Smooth muscle cell (in vitro differentiated cells): Measurements from ENCODE around the gene RFWD3. TPM values are rescaled to one million over a fixed set of nuclear protein-coding genes. Genes with fewer than 3 reads are reported as not detected.

ENCODE experiments used
- DNase-seq: peaks from one replicate; lab custom pipeline; 2025; ENCODE audit not compliant: unreplicated experiment; lab: John Stamatoyannopoulos, UW
- H2AFZ ChIP-seq: fragments of 200-600 bp; sonication (generic); 2 replicates; pipeline ENCODE4 v1.6.0; 2016; ENCODE audit warnings: antibody characterized with exemption, low read depth, mild to moderate bottlenecking
- H3F3A ChIP-seq: fragments of 200-600 bp; sonication (generic); 2 replicates; pipeline ENCODE4 v1.6.0; 2017; ENCODE audit warnings: antibody characterized with exemption, low read depth
- H3K27ac ChIP-seq: fragments of 200-600 bp; sonication (generic); 2 replicates; pipeline ENCODE4 v1.5.1; 2016; ENCODE audit warnings: low read depth, mild to moderate bottlenecking
- H3K27me3 ChIP-seq: fragments of 200-600 bp; sonication (generic); 2 replicates; pipeline ENCODE4 v1.6.1; 2016; ENCODE audit warnings: low read depth, mild to moderate bottlenecking
- H3K36me3 ChIP-seq: fragments of 200-600 bp; sonication (generic); 2 replicates; pipeline ENCODE4 v1.5.1; 2016; ENCODE audit warnings: low read depth
- H3K4me1 ChIP-seq: fragments of 200-600 bp; sonication (generic); 2 replicates; pipeline ENCODE4 v1.5.1; 2016; ENCODE audit warnings: low read depth
- H3K4me2 ChIP-seq: fragments of 200-600 bp; sonication (generic); 2 replicates; pipeline ENCODE4 v1.6.0; 2016; ENCODE audit warnings: mild to moderate bottlenecking
- H3K4me3 ChIP-seq: fragments of 200-600 bp; sonication (generic); 2 replicates; pipeline ENCODE4 v1.5.1; 2016; ENCODE audit warnings: mild to moderate bottlenecking
- H3K79me2 ChIP-seq: fragments of 200-600 bp; sonication (generic); 2 replicates; pipeline ENCODE4 v1.6.0; 2016; ENCODE audit warnings: low read depth, mild to moderate bottlenecking
- H3K9ac ChIP-seq: fragments of 200-600 bp; sonication (generic); 2 replicates; pipeline ENCODE4 v1.6.0; 2016; ENCODE audit warnings: low read depth
- H3K9me3 ChIP-seq: fragments of 200-600 bp; sonication (generic); replicated peaks from 2 replicates; pipeline ENCODE4 v1.5.1; 2016; ENCODE audit warnings: low read depth
- H4K20me1 ChIP-seq: fragments of 200-600 bp; sonication (generic); 2 replicates; pipeline ENCODE4 v1.6.0; 2016; ENCODE audit warnings: low read depth
- CTCF ChIP-seq: fragments of 200-600 bp; sonication (generic); IDR thresholded peaks from 2 replicates; pipeline ENCODE4 v1.5.1; 2017; ENCODE audit warnings: borderline replicate concordance, mild to moderate bottlenecking, antibody characterized with exemption; ENCODE audit not compliant: insufficient read depth, poor library complexity, severe bottlenecking
- WGBS: methylation state at CpG from one replicate; pipeline ENCODE4 v1.1.7; 2016; ENCODE audit warnings: low lambda C conversion rate; 5-methylcytosine and 5-hydroxymethylcytosine counted together
- polyA plus RNA-seq: library from polyadenylated mRNA; unstranded; fragments of >200 nt; fragmentation: Nextera tagmentation; extraction: Ambion mirVana; gene quantifications from 2 replicates; pipeline ENCODE4 v1.2.1, GENCODE V29; 2016
- total RNA-seq: library from RNA; depleted of rRNA; stranded (reverse); fragments of >200 nt; gene quantifications from 2 replicates; pipeline ENCODE4 v1.2.3, GENCODE V29; 2014

The RFWD3 gene
- total and polyA plus RNA-seq, 2 experiments from 2014 or later = 8.4 to 13.9 TPM

- H3K4me1 ChIP-seq = no peaks in the 10 kb centered on the region
- no peak for TF ChIP-seq CTCF
- no peak overlapping the region for H3K9ac ChIP-seq
- H3K27me3 ChIP-seq = no peaks in the 10 kb centered on the region
- H3K27ac ChIP-seq = no peak overlapping the region
- no peak overlapping the region for H3K4me3 ChIP-seq
- no peak overlapping the region for H3K4me2 ChIP-seq
- H3F3A ChIP-seq = no peaks in the 10 kb centered on the region
- H2AFZ ChIP-seq = no peak overlapping the region
- no peak for DNase-seq
- H3K36me3 ChIP-seq = peaks cover 20% of the 10 kb centered on the region
- 0% methylated on average over 1 of the region's 1 CpG for WGBS
- no peaks in the 10 kb centered on the region for H3K79me2 ChIP-seq
- no peaks in the 10 kb centered on the region for H3K9me3 ChIP-seq
- peaks cover 15% of the 10 kb centered on the region for H4K20me1 ChIP-seq
Measured at GRCh38 chr16:74626741-74627416, 39.8 kb downstream of the RFWD3 start.

GRCh38 chr16:74625500-74626350, 41.0 kb downstream of the RFWD3 start:
- Histone ChIP-seq H3K9ac (no peak overlapping the region), H3K4me3 (no peak overlapping the region), H3K36me3 (peaks cover 20% of the 10 kb centered on the region), H3K79me2 (no peaks in the 10 kb centered on the region), H3K4me1 (no peaks in the 10 kb centered on the region), H3K9me3 (no peaks in the 10 kb centered on the region), H3K27me3 (no peaks in the 10 kb centered on the region), H3F3A (no peaks in the 10 kb centered on the region), H2AFZ (no peak overlapping the region), H4K20me1 (peaks cover 15% of the 10 kb centered on the region), H3K4me2 (no peak overlapping the region), H3K27ac (no peak overlapping the region)
- TF ChIP-seq CTCF = no peak
- no peak for DNase-seq
- 95% methylated on average over 14 of the region's 14 CpGs for WGBS

GRCh38 chr16:74623839-74624235, 42.8 kb downstream of the RFWD3 start:
- no peak overlapping the region for H3K27ac ChIP-seq
- H3K4me1 ChIP-seq = no peaks in the 10 kb centered on the region
- H3F3A ChIP-seq = no peaks in the 10 kb centered on the region
- H3K4me3 ChIP-seq = no peak overlapping the region
- 92% methylated on average over 6 of the region's 6 CpGs for WGBS
- H3K79me2 ChIP-seq = no peaks in the 10 kb centered on the region
- no peaks in the 10 kb centered on the region for H3K27me3 ChIP-seq
- no peak for TF ChIP-seq CTCF
- H2AFZ ChIP-seq = no peak overlapping the region
- H3K9me3 ChIP-seq = no peaks in the 10 kb centered on the region
- peaks cover 17% of the 10 kb centered on the region for H3K36me3 ChIP-seq
- no peak for DNase-seq
- no peak overlapping the region for H3K9ac ChIP-seq
- no peak overlapping the region for H3K4me2 ChIP-seq
- H4K20me1 ChIP-seq = peaks cover 15% of the 10 kb centered on the region
